PC-9 (cell line): ENCODE data around the gene ANO8. TPM values are rescaled to one million over a fixed set of nuclear protein-coding genes. Genes with fewer than 3 reads are reported as not detected.

ENCODE experiments used
- BruUV-seq: library from RNA; stranded (reverse); fragments of 400-500 nt; replicated peaks from 2 replicates; lab custom pipeline; 2021; lab: Mats Ljungman, UMichigan
- CTCF ChIA-PET: fragments of 300-600 bp; sonication (Branson Sonifier 250); formaldehyde crosslinking; loops from one replicate; lab custom pipeline; 2022; ENCODE audit warnings: antibody characterized with exemption; lab: Charles Lee
- POLR2A ChIA-PET: fragments of 300-600 bp; sonication (Branson Sonifier 250); formaldehyde crosslinking; loops from one replicate; lab custom pipeline; 2022; ENCODE audit warnings: antibody characterized with exemption; ENCODE audit not compliant: unreplicated experiment; lab: Charles Lee
- DNase-seq, 2 experiments: peaks; one replicate each; pipeline versions ENCODE4 v3.0.0 to v3.0.0-alpha.2; 2015 to 2022; ENCODE audit warnings: mixed read lengths in 1 of 2
- H2AFZ ChIP-seq: fragments of 200-600 bp; sonication (generic); 2 replicates; pipeline ENCODE4 v1.8.1; 2017; ENCODE audit warnings: antibody characterized with exemption
- H3F3A ChIP-seq: fragments of 200-600 bp; sonication (generic); 2 replicates; pipeline ENCODE4 v1.8.1; 2017; ENCODE audit warnings: antibody characterized with exemption, mild to moderate bottlenecking, low read depth; ENCODE audit not compliant: insufficient read depth
- H3K27ac ChIP-seq: fragments of 200-600 bp; sonication (generic); 2 replicates; pipeline ENCODE4 v1.6.1; 2016; ENCODE audit warnings: mixed run types
- H3K27me3 ChIP-seq: fragments of 200-600 bp; sonication (generic); 2 replicates; pipeline ENCODE4 v1.6.1; 2016; ENCODE audit warnings: low read depth, mixed run types; ENCODE audit not compliant: insufficient read depth
- H3K36me3 ChIP-seq: fragments of 200-600 bp; sonication (generic); 2 replicates; pipeline ENCODE4 v1.6.1; 2016; ENCODE audit warnings: low read depth, mixed run types
- H3K4me1 ChIP-seq: fragments of 200-600 bp; sonication (generic); replicated peaks from 2 replicates; pipeline ENCODE4 v1.6.1; 2016; ENCODE audit warnings: mixed run types; ENCODE audit not compliant: insufficient read depth
- H3K4me2 ChIP-seq: fragments of 200-600 bp; sonication (generic); 2 replicates; pipeline ENCODE4 v1.6.1; 2017; ENCODE audit warnings: mixed run types
- H3K4me3 ChIP-seq: fragments of 200-600 bp; sonication (generic); 2 replicates; pipeline ENCODE4 v1.6.1; 2016; ENCODE audit warnings: mixed run types
- H3K79me2 ChIP-seq: fragments of 200-600 bp; sonication (generic); 2 replicates; pipeline ENCODE4 v1.6.1; 2017; ENCODE audit warnings: low read depth, mixed run types
- H3K9me2 ChIP-seq: fragments of 200-600 bp; sonication (generic); 2 replicates; pipeline ENCODE4 v1.8.1; 2017; ENCODE audit warnings: mild to moderate bottlenecking; ENCODE audit not compliant: insufficient read depth
- H3K9me3 ChIP-seq: fragments of 200-600 bp; sonication (generic); 2 replicates; pipeline ENCODE4 v1.8.1; 2016; ENCODE audit warnings: low read depth; ENCODE audit not compliant: insufficient read depth
- H4K20me1 ChIP-seq: fragments of 200-600 bp; sonication (generic); 2 replicates; pipeline ENCODE4 v1.8.1; 2017; ENCODE audit not compliant: insufficient read depth
- EZH2 ChIP-seq: fragments of 200-600 bp; sonication (generic); IDR thresholded peaks from 2 replicates; pipeline ENCODE4 v1.8.0; 2017; ENCODE audit warnings: antibody characterized with exemption, low read depth
- intact Hi-C: fragments of 100-400 bp; cut with micrococcal nuclease; formaldehyde crosslinking; loops from one replicate; pipeline ENCODE4 v1.10.0; 2022; ENCODE audit not compliant: unreplicated experiment
- total RNA-seq: library from RNA; stranded (reverse); gene quantifications from 2 replicates; pipeline ENCODE4 v1.2.3, GENCODE V29; 2021
- TF ChIP-seq, protein P1 (sequence below): fragments of 200-600 bp; sonication (generic); conservative IDR thresholded peaks from 2 replicates; pipeline ENCODE4 v1.6.1; 2017; ENCODE audit warnings: mixed run types, antibody characterized with exemption, mild to moderate bottlenecking, moderate library complexity

Gene ANO8
- total RNA-seq, 1 experiment from 2014 or later: 11.4 TPM

GRCh38 chr19:17357078-17357666 is 22.5 kb upstream of the ANO8 start:
- Histone ChIP-seq H3K4me1 (no peaks in the 10 kb centered on the region), H2AFZ (no peak overlapping the region), H3K4me3 (no peak overlapping the region), H3K27me3 (no peaks in the 10 kb centered on the region), H3F3A (0 out of 2 replicates have a peak, but pooled peaks cover 3% of the 10 kb centered on the region), H3K79me2 (no peaks in the 10 kb centered on the region), H3K9me2 (no peaks in the 10 kb centered on the region), H3K27ac (no peak overlapping the region), H4K20me1 (no peaks in the 10 kb centered on the region), H3K36me3 (no peaks in the 10 kb centered on the region), H3K9me3 (no peaks in the 10 kb centered on the region), H3K4me2 (no peak overlapping the region)
- DNase-seq: no peak
- intact Hi-C loops: no loop called here
- no TSS peak for BruUV-seq
- ChIA-PET POLR2A (no interaction called here), CTCF (interaction anchor here (0.6 kb wide), 1 partner anchor 86 kb away, joined by 12 read pairs; no protein-coding TSS in a partner anchor)
- TF ChIP-seq, protein P1, sequence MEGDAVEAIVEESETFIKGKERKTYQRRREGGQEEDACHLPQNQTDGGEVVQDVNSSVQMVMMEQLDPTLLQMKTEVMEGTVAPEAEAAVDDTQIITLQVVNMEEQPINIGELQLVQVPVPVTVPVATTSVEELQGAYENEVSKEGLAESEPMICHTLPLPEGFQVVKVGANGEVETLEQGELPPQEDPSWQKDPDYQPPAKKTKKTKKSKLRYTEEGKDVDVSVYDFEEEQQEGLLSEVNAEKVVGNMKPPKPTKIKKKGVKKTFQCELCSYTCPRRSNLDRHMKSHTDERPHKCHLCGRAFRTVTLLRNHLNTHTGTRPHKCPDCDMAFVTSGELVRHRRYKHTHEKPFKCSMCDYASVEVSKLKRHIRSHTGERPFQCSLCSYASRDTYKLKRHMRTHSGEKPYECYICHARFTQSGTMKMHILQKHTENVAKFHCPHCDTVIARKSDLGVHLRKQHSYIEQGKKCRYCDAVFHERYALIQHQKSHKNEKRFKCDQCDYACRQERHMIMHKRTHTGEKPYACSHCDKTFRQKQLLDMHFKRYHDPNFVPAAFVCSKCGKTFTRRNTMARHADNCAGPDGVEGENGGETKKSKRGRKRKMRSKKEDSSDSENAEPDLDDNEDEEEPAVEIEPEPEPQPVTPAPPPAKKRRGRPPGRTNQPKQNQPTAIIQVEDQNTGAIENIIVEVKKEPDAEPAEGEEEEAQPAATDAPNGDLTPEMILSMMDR: no peak
- TF ChIP-seq EZH2: no peak

- Histone ChIP-seq H3K79me2 (no peaks in the 10 kb centered on the region), H3K4me3 (no peak overlapping the region), H4K20me1 (no peaks in the 10 kb centered on the region), H3K36me3 (no peaks in the 10 kb centered on the region), H3F3A (0 out of 2 replicates have a peak, but pooled peaks cover 7% of the 10 kb centered on the region), H3K4me2 (no peak overlapping the region), H3K27me3 (no peaks in the 10 kb centered on the region), H3K9me2 (no peaks in the 10 kb centered on the region), H3K9me3 (no peaks in the 10 kb centered on the region), H2AFZ (no peak overlapping the region), H3K4me1 (peaks cover 9% of the 10 kb centered on the region), H3K27ac (no peak overlapping the region)
- ChIA-PET POLR2A (no interaction called here), CTCF (no interaction called here)
- TF ChIP-seq, protein P1: no peak
- TF ChIP-seq EZH2: no peak
- no peak for DNase-seq
- BruUV-seq: no TSS peak
- intact Hi-C loops: no loop called here
These were observed 18.7 kb upstream of the ANO8 start for GRCh38 chr19:17353386-17353785.

- no peak overlapping the region for H3K4me2 ChIP-seq
- peaks cover 10% of the 10 kb centered on the region for H3K4me1 ChIP-seq
- CTCF ChIA-PET: no interaction called here
- no peak overlapping the region for H2AFZ ChIP-seq
- no peaks in the 10 kb centered on the region for H3K27me3 ChIP-seq
- no peaks in the 10 kb centered on the region for H3K9me3 ChIP-seq
- no peaks in the 10 kb centered on the region for H3K9me2 ChIP-seq
- H3K79me2 ChIP-seq: no peaks in the 10 kb centered on the region
- no peaks in the 10 kb centered on the region for H3K36me3 ChIP-seq
- no peak overlapping the region for H3K27ac ChIP-seq
- no TSS peak for BruUV-seq
- H3F3A ChIP-seq: 0 out of 2 replicates have a peak, but pooled peaks cover 7% of the 10 kb centered on the region
- no peak for DNase-seq
- POLR2A ChIA-PET: no interaction called here
- no peak overlapping the region for H3K4me3 ChIP-seq
- intact Hi-C loops: no loop called here
- TF ChIP-seq, protein P1: no peak
- no peak for TF ChIP-seq EZH2
- no peaks in the 10 kb centered on the region for H4K20me1 ChIP-seq
These were observed 18.1 kb upstream of the ANO8 start for GRCh38 chr19:17352608-17353280.
